Amniotic epithelial cell (primary cell): Measurements from ENCODE around the gene RTCA.
"Not testable (repeated sequence)": the region's sequence is repeated elsewhere in the genome, so short reads cannot be mapped to it uniquely, and the experiment has no call there.

ENCODE experiments used
- DNase-seq: peaks from one replicate; pipeline ENCODE4 v3.0.0-alpha.2; 2010; ENCODE audit warnings: low read depth

RTCA gene

GRCh38 chr1:100261686-100262085, 4.3 kb upstream of the RTCA start:
- DNase-seq: no peak

DNA sequence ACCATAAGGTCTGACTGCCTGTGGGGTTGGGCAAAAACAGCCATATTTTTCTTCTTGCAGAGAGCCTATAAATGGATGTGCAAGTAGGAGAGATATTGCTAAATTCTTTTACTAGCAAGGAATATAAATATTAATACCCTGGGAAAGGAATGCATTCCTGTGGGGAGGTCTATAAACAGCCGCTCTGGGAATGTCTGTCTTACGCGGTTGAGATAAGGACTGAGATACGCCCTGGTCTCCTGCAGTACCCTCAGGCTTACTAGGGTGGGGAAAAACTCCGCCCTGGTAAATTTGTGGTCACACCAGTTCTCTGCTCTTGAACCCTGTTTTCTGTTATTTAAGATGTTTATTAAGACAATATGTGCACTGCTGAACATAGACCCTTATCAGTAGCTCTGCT, 1.9 kb upstream of the RTCA start:
- DNase-seq: peak; percentile 50

DNA sequence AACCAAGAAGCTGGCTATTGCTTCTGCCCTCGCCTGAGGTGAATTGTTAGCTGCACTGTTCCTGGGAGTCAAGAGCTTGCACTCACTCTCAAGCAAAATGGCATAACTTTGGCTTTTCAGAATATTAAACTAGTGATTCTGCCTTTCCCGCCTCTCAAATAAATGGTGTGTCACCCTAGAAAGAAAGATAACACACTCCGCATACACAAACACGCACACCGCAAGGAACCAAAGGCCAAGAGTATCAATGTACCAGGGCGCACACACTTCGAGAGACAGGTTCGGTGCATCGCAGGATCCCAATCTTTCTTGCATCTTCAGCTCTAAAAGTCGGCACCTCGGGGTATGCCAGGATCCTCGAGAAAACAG, 470 bp upstream of the RTCA start:
- DNase-seq: peak; percentile 77

GRCh38 chr1:100266741-100267140, 725 bp downstream of the RTCA start:
- no peak for DNase-seq

GRCh38 chr1:100267284-100267683, 1.3 kb downstream of the RTCA start:
- DNase-seq: no peak

- DNase-seq: no peak
Measured at GRCh38 chr1:100268202-100268601, 2.2 kb downstream of the RTCA start.

GRCh38 chr1:100277866-100278265, 11.8 kb downstream of the RTCA start:
- DNase-seq: no peak

DNA sequence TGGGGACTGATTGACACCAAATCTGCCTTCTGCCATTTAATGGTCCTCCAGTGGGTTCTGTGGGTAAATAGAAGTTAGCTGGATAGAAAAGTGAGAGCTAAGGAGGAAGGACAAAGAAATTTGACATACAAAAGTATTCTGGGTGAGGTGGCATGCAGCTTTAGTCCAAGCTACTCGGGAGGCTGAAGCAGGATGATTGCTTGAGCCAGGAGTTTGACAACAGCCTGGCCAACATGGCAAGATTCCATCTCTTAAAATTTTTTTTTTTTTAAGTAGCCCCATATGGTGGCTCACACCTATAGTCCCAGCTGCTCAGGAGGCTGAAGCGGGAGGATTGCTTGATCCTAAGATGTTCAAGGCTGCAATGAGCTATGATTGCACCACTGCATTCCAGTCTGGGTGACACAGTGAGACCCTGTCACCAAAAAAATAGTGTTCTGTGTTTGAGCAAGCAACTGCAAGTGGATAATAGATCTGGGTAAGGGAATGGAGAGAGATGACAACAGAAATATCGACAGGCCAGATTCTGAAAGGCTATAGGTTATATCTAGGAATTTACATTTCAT, 13.4 kb downstream of the RTCA start:
- DNase-seq: no peak

DNA sequence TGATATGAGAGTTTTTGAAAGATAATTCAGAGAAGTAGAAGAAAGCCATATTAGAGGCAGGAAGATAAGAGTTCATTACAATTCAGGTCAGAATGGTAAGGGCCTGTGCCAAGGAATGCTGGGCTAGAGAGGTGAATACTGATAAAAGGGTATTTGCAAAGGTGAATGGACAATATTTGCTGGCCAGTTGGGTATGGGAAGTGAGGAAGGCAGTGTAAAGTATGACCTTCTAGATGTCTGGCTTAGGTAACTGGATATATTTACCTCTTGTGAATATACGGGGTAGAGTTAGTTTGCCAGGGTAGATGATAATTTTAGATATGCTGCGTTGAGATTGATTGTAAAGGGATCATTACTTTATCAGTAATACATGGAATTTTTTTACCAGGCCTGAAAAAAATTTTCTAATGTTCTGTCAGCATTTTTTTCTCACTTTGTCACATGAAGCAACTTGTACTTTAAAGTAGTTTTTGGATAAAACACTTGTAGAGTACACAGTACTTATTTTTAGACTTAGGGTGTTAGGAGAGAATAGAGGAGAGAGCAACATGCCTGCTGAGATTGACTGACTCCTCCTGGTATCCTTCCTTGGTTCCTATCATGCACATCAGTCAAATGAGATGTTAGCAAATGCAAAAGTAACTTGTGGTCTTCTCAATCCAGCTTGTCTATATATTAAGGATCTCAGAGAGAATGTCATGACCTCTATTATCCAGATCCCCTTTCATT, 14.1 kb downstream of the RTCA start:
- no peak for DNase-seq

- DNase-seq: no peak
Measured at GRCh38 chr1:100284591-100284990, 18.6 kb downstream of the RTCA start.

- no peak for DNase-seq
Measured at GRCh38 chr1:100287162-100287561, 21.1 kb downstream of the RTCA start.

DNA sequence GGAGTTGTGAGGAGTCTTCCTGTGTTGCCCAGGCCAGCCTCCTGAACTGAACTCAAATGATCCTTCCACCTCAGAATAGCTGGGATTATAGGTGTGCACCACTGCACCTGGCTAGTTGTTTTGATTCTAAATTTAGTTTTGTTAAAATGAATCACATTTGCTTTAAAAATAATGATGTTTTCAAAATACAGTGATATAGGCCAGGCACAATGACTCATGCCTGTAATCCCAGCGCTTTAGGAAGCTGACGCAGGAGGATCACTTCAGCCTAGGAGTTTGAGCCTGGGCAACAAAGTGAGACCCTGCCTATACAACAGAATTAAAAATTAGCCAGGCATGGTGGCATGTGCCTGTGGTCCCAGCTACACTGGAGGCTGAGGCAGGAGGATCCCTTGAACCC, 24.3 kb downstream of the RTCA start:
- DNase-seq: peak; percentile 78

- DNase-seq: peak; percentile 80
Measured at GRCh38 chr1:100292711-100293110, 26.7 kb downstream of the RTCA start.

DNA sequence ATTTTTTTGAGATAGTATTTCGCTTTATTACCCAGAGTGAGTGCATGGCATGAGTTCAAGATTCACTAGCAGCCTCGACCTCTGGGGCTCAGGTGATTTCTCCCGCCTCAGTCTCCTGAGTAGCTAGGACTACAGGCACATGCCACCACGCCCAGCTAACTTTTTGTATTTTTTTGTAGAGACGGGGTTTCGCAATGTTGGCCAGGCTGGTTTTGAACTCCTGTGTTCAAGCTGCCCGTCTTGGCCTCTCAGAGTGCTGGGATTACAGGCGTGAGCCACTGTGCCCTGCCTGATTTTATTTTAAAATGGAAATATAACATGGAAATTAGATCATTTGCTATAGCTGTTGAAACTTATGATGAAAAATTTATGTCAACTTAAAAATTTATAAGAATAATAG, 30.1 kb downstream of the RTCA start:
- DNase-seq: no peak

DNA sequence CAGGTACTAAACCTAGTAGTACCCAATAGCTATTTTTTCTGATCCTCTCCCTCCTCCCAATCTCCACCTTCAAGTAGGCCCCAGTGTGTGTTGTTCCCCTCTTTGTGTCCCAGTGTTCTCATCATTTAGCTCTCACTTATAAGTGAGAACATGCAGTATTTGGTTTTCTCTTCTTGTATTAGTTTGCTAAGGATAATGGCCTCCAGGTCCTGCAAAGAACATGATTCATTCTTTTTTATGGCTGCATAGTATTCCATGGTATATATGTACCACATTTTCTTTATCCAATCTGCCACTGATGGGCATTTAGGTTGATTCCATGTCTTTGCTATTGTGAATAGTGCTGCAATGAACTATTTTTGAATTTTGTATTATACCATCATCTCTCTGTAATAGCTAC, 31.0 kb downstream of the RTCA start:
- not testable (repeated sequence) for DNase-seq

GRCh38 chr1:100298512-100298911, 32.5 kb downstream of the RTCA start:
- no peak for DNase-seq

DNA sequence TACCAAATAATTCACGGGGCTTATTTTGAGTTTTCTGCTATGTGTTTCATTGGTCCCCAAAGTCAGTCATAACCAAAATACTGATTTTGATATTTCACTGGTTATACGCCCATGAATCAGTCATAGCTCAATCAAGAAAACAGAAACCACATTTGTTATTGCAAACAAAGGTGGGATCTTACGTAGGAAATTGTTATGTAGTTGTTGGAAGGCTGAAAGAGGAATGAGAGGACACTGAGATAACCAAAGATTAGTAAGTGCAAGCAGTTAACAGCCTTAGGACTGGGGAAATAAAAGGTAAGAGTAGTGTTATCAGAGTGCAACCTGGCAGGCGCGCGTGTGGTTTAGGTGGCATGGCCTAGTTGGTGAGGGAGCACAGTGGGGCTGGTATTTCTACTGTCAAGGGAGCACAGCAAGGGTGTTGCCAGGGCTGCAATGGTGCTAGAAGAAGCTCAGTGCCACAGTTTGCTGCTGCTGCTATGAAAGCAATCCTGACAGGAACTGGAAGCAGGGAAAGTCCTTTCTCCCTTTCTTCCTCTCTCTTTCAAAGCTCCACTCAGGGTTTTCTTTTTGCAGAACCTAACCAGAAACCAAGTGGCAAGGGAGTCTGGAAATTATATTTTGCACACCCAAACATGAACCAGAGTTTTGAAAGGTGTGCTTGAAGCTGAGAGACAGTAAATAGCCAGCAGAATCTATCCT, 33.7 kb downstream of the RTCA start:
- no peak for DNase-seq

- no peak for DNase-seq
Measured at GRCh38 chr1:100300691-100301090, 34.7 kb downstream of the RTCA start.

DNA sequence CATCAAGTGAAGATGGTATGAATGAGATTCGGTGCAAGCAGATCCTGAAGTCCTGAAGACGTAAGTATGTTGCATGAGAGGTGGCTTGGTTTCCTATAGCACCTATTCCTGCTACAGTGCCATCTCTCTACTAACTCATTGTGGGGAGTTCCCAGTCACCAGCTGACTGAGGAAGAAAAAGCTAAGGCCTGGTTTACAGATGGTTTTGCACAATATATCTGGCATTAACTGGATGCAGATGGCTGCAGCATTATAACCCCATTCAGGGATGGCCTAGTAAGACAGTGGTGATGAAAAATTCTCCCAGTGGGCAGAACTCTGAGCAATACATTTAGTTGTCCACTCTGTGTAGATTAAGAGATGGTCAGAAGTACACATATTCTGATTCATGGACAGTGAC, 36.7 kb downstream of the RTCA start:
- no peak for DNase-seq

DNA sequence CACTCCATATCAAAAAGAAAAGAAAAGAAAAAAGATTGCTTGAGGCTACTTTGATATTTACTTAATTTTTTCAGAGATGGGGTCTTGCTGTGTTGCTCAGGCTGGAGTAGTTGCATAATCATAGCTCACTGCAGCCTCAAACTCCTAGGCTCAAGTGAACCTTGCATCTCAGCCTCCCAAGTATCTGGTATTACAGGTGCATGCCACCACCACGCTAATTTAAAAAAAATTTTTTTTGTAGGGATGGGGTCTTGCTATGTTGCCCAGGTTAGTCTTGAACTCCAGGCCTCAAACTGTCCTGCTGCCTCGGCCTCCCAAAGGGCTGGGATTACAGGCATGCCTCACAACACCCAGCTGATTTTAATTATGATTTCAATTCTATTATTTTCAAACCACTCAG, 38.2 kb downstream of the RTCA start:
- no peak for DNase-seq

DNA sequence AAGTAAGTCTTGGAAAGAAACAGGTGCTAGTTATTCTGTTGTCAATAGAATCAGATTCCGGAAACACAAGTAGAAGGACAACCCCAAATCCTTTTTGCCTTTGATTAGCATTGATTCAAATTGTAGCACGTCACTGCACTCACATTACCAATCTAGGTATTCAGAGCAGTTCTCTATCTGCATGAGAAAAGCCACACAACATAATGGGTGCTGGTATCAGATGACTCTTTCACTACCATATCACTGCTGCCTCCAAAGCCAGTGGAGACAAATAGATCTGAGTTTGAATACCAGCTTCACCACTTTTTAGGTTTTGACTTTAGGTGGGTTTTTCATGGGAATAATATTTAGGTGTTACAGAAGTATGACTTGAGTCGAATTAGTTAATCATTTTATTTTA, 38.9 kb downstream of the RTCA start:
- no peak for DNase-seq

GRCh38 chr1:100305954-100306353, 39.9 kb downstream of the RTCA start:
- no peak for DNase-seq

DNA sequence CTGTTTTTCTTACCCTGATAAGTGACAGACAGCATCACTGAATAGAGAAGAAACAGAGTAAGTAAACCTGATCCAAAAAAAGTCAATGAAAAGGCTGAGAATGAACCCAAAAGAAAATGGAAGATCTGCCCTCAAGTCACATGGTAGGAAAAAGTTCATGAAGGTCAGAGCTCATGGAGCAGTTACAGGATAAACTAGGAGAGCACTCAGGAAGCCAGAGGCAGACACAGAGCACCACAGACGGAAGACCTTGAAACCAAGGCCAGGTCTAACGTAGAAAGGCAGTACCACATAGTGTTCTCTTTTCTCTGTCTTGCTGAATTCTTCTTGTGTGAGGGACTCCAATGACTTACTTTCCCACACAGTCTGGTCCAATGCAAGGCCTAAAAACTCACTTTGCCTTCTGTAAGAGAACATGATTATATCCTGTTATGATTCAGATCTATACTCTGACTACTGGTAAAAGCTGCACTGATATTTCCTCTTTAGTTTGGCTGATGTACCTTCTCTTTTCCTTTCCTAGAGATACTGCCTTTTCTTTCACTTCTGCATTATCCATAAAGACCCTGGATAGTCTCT, 40.8 kb downstream of the RTCA start:
- no peak for DNase-seq
